ENCODE data around the gene PARP11.

GRCh38 chr12:3842517-3842916, 30.7 kb downstream of the PARP11 start:
- TF ChIP-seq L3MBTL2 (conservative IDR thresholded peaks at IDR 0.05) (no peak), HDGF (IDR thresholded peaks at IDR 0.05; ENCODE audit: borderline replicate concordance) (no peak), FOXM1 (IDR thresholded peaks at IDR 0.05; ENCODE audit: borderline replicate concordance) (no peak), NFRKB (IDR thresholded peaks at IDR 0.05) (no peak), TARDBP (IDR thresholded peaks at IDR 0.05) (no peak), BHLHE40 (IDR thresholded peaks at IDR 0.05; ENCODE audit: borderline replicate concordance) (no peak), SP1 (IDR thresholded peaks at IDR 0.05) (no peak), ZNF384 (IDR thresholded peaks at IDR 0.05) (no peak), FOXK2 (IDR thresholded peaks at IDR 0.05) (no peak), CTBP1 (IDR thresholded peaks at IDR 0.05; ENCODE audit: borderline replicate concordance) (no peak), PKNOX1 (IDR thresholded peaks at IDR 0.05) (no peak), ELF4 (IDR thresholded peaks at IDR 0.05) (no peak)
